Measurements from ENCODE around the gene SKP1. TPM values are rescaled to one million over a fixed set of nuclear protein-coding genes. Genes with fewer than 3 reads are reported as not detected.

Gene SKP1
- total and polyA plus RNA-seq, 7 donors = 193 to 938 (median 320) TPM

GRCh38 chr5:134100283-134101091, 76.3 kb downstream of the SKP1 start:
- H3K36me3 ChIP-seq = no peaks in the 10 kb centered on the region
- H3K27me3 ChIP-seq = no peaks in the 10 kb centered on the region
- intact Hi-C loops (cut with DNase I) = loop anchor here (5.0 kb wide), 2 partner anchors 47 to 192 kb away; no protein-coding TSS in a partner anchor
- no peak overlapping the region for H3K4me3 ChIP-seq
- no peak for DNase-seq
- peak overlapping the region in 3 of 4 donors; percentile 18 to 54 (median 45) for H3K27ac ChIP-seq
- TF ChIP-seq CTCF (IDR thresholded peaks at IDR 0.05) (no peak), EP300 (IDR thresholded peaks at IDR 0.05) (no peak), POLR2AphosphoS5 (IDR thresholded peaks at IDR 0.05) (no peak), POLR2A (IDR thresholded peaks at IDR 0.05) (no peak)
- H3K9me3 ChIP-seq = no peaks in the 10 kb centered on the region
- peaks cover 0 to 18% (median 9%) of the 10 kb centered on the region in 4 donors for H3K4me1 ChIP-seq
- whole genome bisulfite sequencing, 2 donors = 48 to 78% methylated on average over 10 of the region's 10 CpGs

GRCh38 chr5:134099939-134100282, 76.8 kb downstream of the SKP1 start:
- WGBS, 2 donors = 83 to 89% methylated on average over 2 of the region's 2 CpGs

GRCh38 chr5:134099288-134099872, 77.4 kb downstream of the SKP1 start:
- DNase-seq = no peak
- peaks cover 0 to 18% (median 9%) of the 10 kb centered on the region in 4 donors for H3K4me1 ChIP-seq
- H3K27ac ChIP-seq = no peak overlapping the region
- TF ChIP-seq POLR2AphosphoS5 (IDR thresholded peaks at IDR 0.05) (no peak), CTCF (IDR thresholded peaks at IDR 0.05) (no peak), POLR2A (IDR thresholded peaks at IDR 0.05) (no peak), EP300 (IDR thresholded peaks at IDR 0.05) (no peak)
- intact Hi-C loops (cut with DNase I) = loop anchor here (5.0 kb wide), 1 partner anchor 57 kb away; no protein-coding TSS in a partner anchor
- H3K27me3 ChIP-seq = no peaks in the 10 kb centered on the region
- WGBS, 2 donors = 78 to 90% methylated on average over 11 of the region's 11 CpGs
- no peaks in the 10 kb centered on the region for H3K9me3 ChIP-seq
- H3K36me3 ChIP-seq = no peaks in the 10 kb centered on the region
- H3K4me3 ChIP-seq = no peak overlapping the region

More at GRCh38 chr5:134099939-134100282, 76.8 kb downstream of the SKP1 start:
- Histone ChIP-seq H3K36me3 (no peaks in the 10 kb centered on the region), H3K27ac (peak overlapping the region in 1 of 4 donors; percentile 54), H3K4me1 (peaks cover 0 to 18% (median 9%) of the 10 kb centered on the region in 4 donors), H3K27me3 (no peaks in the 10 kb centered on the region), H3K4me3 (no peak overlapping the region), H3K9me3 (no peaks in the 10 kb centered on the region)
- intact Hi-C loops (cut with DNase I) = loop anchor here (5.0 kb wide), 3 partner anchors 47 to 192 kb away; no protein-coding TSS in a partner anchor
- DNase-seq = no peak
- no peak for TF ChIP-seq POLR2A (IDR thresholded peaks at IDR 0.05)
- TF ChIP-seq CTCF (IDR thresholded peaks at IDR 0.05) = no peak
- TF ChIP-seq EP300 (IDR thresholded peaks at IDR 0.05) = no peak
- no peak for TF ChIP-seq POLR2AphosphoS5 (IDR thresholded peaks at IDR 0.05)

Small RNAs within 50 kb of the gene (small RNA-seq; reads per million reads assigned to genes)
- gene MIR3661 = 0 reads per million in 3 donors

Other genes with a start within 250 kb of the SKP1 start
- gene C5orf15, start 208.3 kb downstream of the SKP1 start, total RNA-seq = 10 to 100 TPM; 22.8 to 38.5 (median 30.9) TPM
- 10 to 100 TPM in 2 of 3 donors, 1 to 10 TPM in 1; 6.6 to 34.1 (median 15.7) TPM for gene C5orf15, start 208.3 kb downstream of the SKP1 start, polyA plus RNA-seq
- gene VDAC1, start 172.0 kb downstream of the SKP1 start, total RNA-seq = 10 to 100 TPM; 71.3 to 99.2 (median 78.9) TPM
- gene VDAC1, start 172.0 kb downstream of the SKP1 start, polyA plus RNA-seq = 100 to 1,000 TPM; 192 to 361 (median 218) TPM
- gene TCF7, start 62.3 kb downstream of the SKP1 start, total RNA-seq = 1 to 10 TPM in 1 of 4 donors, under 1 TPM in 3; 0.36 to 1.5 (median 0.62) TPM
- gene TCF7, start 62.3 kb downstream of the SKP1 start, polyA plus RNA-seq = 10 to 100 TPM in 1 of 3 donors, 1 to 10 TPM in 2; 1.8 to 38.4 (median 3.7) TPM
- 100 to 1,000 TPM; 102 to 145 (median 118) TPM for gene PPP2CA, start 49.1 kb upstream of the SKP1 start, total RNA-seq
- 10 to 100 TPM; 48.6 to 59.4 (median 52.8) TPM for gene PPP2CA, start 49.1 kb upstream of the SKP1 start, polyA plus RNA-seq
- gene CDKL3, start 190.2 kb upstream of the SKP1 start, total RNA-seq = 10 to 100 TPM in 1 of 4 donors, 1 to 10 TPM in 3; 3.3 to 10.5 (median 6.2) TPM
- 1 to 10 TPM in 1 of 3 donors, under 1 TPM in 1, not detected in 1; 0.93 to 1.8 TPM for gene CDKL3, start 190.2 kb upstream of the SKP1 start, polyA plus RNA-seq
- 100 to 1,000 TPM in 1 of 4 donors, 10 to 100 TPM in 3; 72.2 to 122 (median 93.9) TPM for gene UBE2B, start 194.6 kb upstream of the SKP1 start, total RNA-seq
- gene UBE2B, start 194.6 kb upstream of the SKP1 start, polyA plus RNA-seq = 100 to 1,000 TPM in 2 of 3 donors, 10 to 100 TPM in 1; 66.8 to 158 (median 148) TPM
- gene CDKN2AIPNL, start 234.9 kb upstream of the SKP1 start, total RNA-seq = 10 to 100 TPM; 18.9 to 28.5 (median 21.3) TPM
- 10 to 100 TPM; 20.4 to 42.5 (median 27.2) TPM for gene CDKN2AIPNL, start 234.9 kb upstream of the SKP1 start, polyA plus RNA-seq